HEK293T (cell line): ENCODE data around the gene CCDC201.
"Not testable (repeated sequence)": the region's sequence is repeated elsewhere in the genome, so short reads cannot be mapped to it uniquely, and the experiment has no call there.

ENCODE experiments used
- CTCF ChIA-PET: fragments of 350-600 bp; formaldehyde crosslinking; extraction: SDS; loops from one replicate; lab custom pipeline; 2021; ENCODE audit warnings: antibody characterized with exemption, inconsistent platforms; lab: Yijun Ruan, JAX
- POLR2A ChIA-PET: fragments of 350-600 bp; formaldehyde crosslinking; extraction: SDS; loops from one replicate; lab custom pipeline; 2020; ENCODE audit warnings: antibody characterized with exemption, inconsistent platforms; lab: Yijun Ruan, JAX
- DNase-seq: peaks from one replicate; pipeline ENCODE4 v3.0.0; 2012; ENCODE audit warnings: mixed read lengths; ENCODE audit errors: extremely low spot score
- L3MBTL2 ChIP-seq: fragments of 450-650 bp; conservative IDR thresholded peaks from 2 replicates; pipeline ENCODE4 v1.6.1; 2016; ENCODE audit warnings: mild to moderate bottlenecking
- SP1 ChIP-seq: fragments of 450-650 bp; IDR thresholded peaks from 2 replicates; pipeline ENCODE4 v1.6.1; 2017
- TARDBP ChIP-seq: fragments of 450-650 bp; IDR thresholded peaks from 2 replicates; pipeline ENCODE4 v1.6.1; 2016

The CCDC201 gene

DNA sequence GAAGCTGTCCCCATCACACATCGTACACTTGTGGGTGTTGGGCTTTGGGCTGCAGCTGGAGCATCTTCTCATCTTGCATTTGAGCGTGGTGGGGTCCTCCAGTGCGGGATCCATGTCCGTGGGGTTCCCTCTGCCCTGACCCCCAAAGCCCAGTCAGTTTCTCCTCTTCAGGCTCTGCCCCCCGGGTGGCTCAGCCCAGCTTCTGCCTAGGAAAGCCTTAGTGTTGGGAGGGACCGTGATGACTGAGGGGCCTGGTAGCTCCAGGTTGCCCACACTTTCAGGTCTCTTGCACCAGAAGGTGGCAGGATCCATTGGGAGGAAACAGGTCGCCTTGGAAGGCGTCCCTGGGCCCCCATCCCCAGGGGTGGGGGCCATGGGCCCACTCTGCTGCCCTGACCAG, 55.9 kb downstream of the CCDC201 start:
- DNase-seq, POLR2A ChIA-PET, CTCF ChIA-PET: not testable (repeated sequence)

GRCh38 chr7:45814216-45815118, 58.4 kb downstream of the CCDC201 start:
- POLR2A ChIA-PET, CTCF ChIA-PET, DNase-seq: not testable (repeated sequence)

- POLR2A ChIA-PET, DNase-seq, CTCF ChIA-PET: not testable (repeated sequence)
These were observed 59.1 kb downstream of the CCDC201 start for GRCh38 chr7:45813771-45814170.

DNA sequence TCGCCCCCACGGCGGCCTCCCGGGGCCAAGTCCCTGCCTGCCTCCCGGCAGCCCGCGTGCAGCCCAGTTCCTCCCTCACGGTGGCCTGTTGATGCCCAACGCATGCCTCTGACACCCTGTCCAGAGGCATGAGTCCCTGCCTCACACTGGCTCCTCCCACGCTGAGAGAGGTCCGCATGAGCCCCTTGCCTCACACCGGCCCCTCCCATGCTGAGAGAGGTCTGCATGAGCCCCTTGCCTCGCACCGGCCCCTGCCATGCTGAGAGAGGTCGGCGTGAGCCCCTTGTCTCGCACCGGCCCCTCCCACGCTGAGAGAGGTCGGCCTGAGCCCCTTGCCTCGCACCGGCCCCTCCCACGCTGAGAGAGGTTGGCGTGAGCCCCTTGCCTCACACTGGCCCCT, 59.9 kb downstream of the CCDC201 start:
- ChIA-PET POLR2A (no interaction called here), CTCF (no interaction called here)
- no peak for DNase-seq
- TF ChIP-seq SP1 (no peak), L3MBTL2 (no peak), TARDBP (no peak)

DNA sequence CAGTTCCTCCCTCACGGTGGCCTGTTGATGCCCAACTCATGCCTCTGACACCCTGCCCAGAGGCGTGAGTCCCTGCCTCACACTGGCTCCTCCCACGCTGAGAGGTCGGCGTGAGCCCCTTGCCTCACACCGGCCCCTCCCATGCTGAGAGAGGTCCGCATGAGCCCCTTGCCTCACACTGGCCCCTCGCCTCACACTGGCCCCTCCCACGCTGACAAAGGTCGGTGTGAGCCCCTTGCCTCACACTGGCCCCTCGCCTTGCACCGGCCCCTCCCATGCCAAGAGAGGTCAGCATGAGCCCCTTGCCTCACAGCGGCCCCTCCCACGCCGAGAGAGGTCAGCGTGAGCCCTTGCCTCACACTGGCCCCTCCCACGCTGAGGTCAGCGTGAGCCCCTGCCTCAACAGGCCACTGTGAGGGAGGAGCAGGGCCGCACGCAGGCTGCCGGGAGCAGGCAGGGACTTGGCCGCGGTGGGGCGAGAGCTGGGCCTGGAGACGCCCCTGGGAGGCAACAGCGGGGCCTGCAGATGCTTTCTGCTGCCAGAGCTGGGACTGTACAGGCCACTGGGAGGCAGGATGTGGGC, 61.1 kb downstream of the CCDC201 start:
- DNase-seq, CTCF ChIA-PET, POLR2A ChIA-PET: not testable (repeated sequence)

GRCh38 chr7:45810451-45811005, 62.4 kb downstream of the CCDC201 start:
- CTCF ChIA-PET, DNase-seq, POLR2A ChIA-PET: not testable (repeated sequence)
